WTC11 (cell line): Measurements from ENCODE around the gene SOWAHA. TPM values are rescaled to one million over a fixed set of nuclear protein-coding genes. Genes with fewer than 3 reads are reported as not detected.

Experiments used
- ATAC-seq: fragments of 200-7000 bp; cut with Tn5 transposase; 2 replicates; pipeline ENCODE4 v1.10.0; 2021; ENCODE audit warnings: mild to moderate bottlenecking, moderate library complexity
- CTCF ChIA-PET: fragments of 300-600 bp; sonication (Branson Sonifier 250); formaldehyde crosslinking; loops from one replicate; lab custom pipeline; 2021; ENCODE audit warnings: antibody characterized with exemption; lab: Charles Lee
- POLR2A ChIA-PET: fragments of 350-600 bp; sonication (Branson Sonifier 250); formaldehyde crosslinking; loops from one replicate; lab custom pipeline; 2021; ENCODE audit warnings: antibody characterized with exemption; lab: Charles Lee
- DNase-seq: peaks from one replicate; pipeline ENCODE4 v3.0.0; 2021; ENCODE audit warnings: low spot score
- H3K27ac Mint-ChIP-seq: 2 replicates; pipeline ENCODE4 v1.8.0; 2021; ENCODE audit warnings: mixed read lengths
- H3K27me3 Mint-ChIP-seq: 2 replicates; pipeline ENCODE4 v1.8.0; 2021; ENCODE audit warnings: low read depth, mild to moderate bottlenecking, moderate library complexity, mixed read lengths
- H3K36me3 Mint-ChIP-seq: 2 replicates; pipeline ENCODE4 v1.8.0; 2021; ENCODE audit warnings: mixed read lengths
- H3K4me1 Mint-ChIP-seq: 2 replicates; pipeline ENCODE4 v1.8.0; 2022; ENCODE audit warnings: mixed read lengths
- H3K4me3 Mint-ChIP-seq: 2 replicates; pipeline ENCODE4 v1.8.0; 2021; ENCODE audit warnings: mild to moderate bottlenecking, moderate library complexity, mixed read lengths
- H3K9me3 Mint-ChIP-seq: 2 replicates; pipeline ENCODE4 v1.8.0; 2021; ENCODE audit warnings: mixed read lengths
- ATF1 ChIP-seq: sonication (generic); formaldehyde crosslinking; IDR thresholded peaks from 2 replicates; pipeline ENCODE4 v1.8.1; 2023; ENCODE audit warnings: mild to moderate bottlenecking, moderate library complexity, missing genetic modification reagents
- ESRRA ChIP-seq: sonication (generic); formaldehyde crosslinking; IDR thresholded peaks from 2 replicates; pipeline ENCODE4 v1.8.1; 2022; ENCODE audit warnings: mild to moderate bottlenecking, missing genetic modification reagents, borderline replicate concordance
- FOXK1 ChIP-seq: sonication (generic); formaldehyde crosslinking; IDR thresholded peaks from 2 replicates; pipeline ENCODE4 v1.8.0; 2022; ENCODE audit warnings: mild to moderate bottlenecking, moderate library complexity, missing genetic modification reagents
- GABPB1 ChIP-seq: sonication (generic); formaldehyde crosslinking; IDR thresholded peaks from 2 replicates; pipeline ENCODE4 v1.8.1; 2023; ENCODE audit warnings: mild to moderate bottlenecking, missing genetic modification reagents
- JUN ChIP-seq: sonication (generic); formaldehyde crosslinking; IDR thresholded peaks from 2 replicates; pipeline ENCODE4 v1.8.0; 2023; ENCODE audit warnings: mild to moderate bottlenecking, missing genetic modification reagents
- MAX ChIP-seq: sonication (generic); formaldehyde crosslinking; IDR thresholded peaks from 2 replicates; pipeline ENCODE4 v1.8.0; 2022; ENCODE audit warnings: mild to moderate bottlenecking, missing genetic modification reagents
- NR3C1 ChIP-seq: sonication (generic); formaldehyde crosslinking; conservative IDR thresholded peaks from 2 replicates; pipeline ENCODE4 v1.8.1; 2023; ENCODE audit warnings: low read depth, mild to moderate bottlenecking, missing genetic modification reagents
- OVOL2 ChIP-seq: fragments of 250-450 bp; sonication (Bioruptor Pico); IDR thresholded peaks from 2 replicates; pipeline ENCODE4 v1.9.0; 2021; ENCODE audit warnings: mild to moderate bottlenecking, borderline replicate concordance
- PRRX2 ChIP-seq: fragments of 250-450 bp; sonication (Bioruptor Pico); IDR thresholded peaks from 2 replicates; pipeline ENCODE4 v1.8.0; 2021; ENCODE audit warnings: mild to moderate bottlenecking
- USF2 ChIP-seq: sonication (generic); formaldehyde crosslinking; IDR thresholded peaks from 2 replicates; pipeline ENCODE4 v1.8.1; 2023; ENCODE audit warnings: mild to moderate bottlenecking, missing genetic modification reagents, moderate library complexity
- ZNF138 ChIP-seq: sonication (generic); formaldehyde crosslinking; conservative IDR thresholded peaks from 2 replicates; pipeline ENCODE4 v1.8.1; 2022; ENCODE audit warnings: mild to moderate bottlenecking, moderate library complexity, missing genetic modification reagents
- total RNA-seq: library from RNA; stranded (reverse); gene quantifications from 3 replicates; pipeline ENCODE4 v1.2.3, GENCODE V29; 2021
- TF ChIP-seq, protein P1 (sequence below): sonication (generic); formaldehyde crosslinking; IDR thresholded peaks from 2 replicates; pipeline ENCODE4 v1.8.1; 2023; ENCODE audit warnings: mild to moderate bottlenecking, missing genetic modification reagents, borderline replicate concordance
- TF ChIP-seq, protein P2 (sequence below): fragments of 250-450 bp; sonication (Bioruptor Pico); IDR thresholded peaks from 2 replicates; pipeline ENCODE4 v2.1.2; 2022; ENCODE audit warnings: mild to moderate bottlenecking, moderate library complexity
- TF ChIP-seq, protein P3 (sequence below): sonication (generic); formaldehyde crosslinking; IDR thresholded peaks from 2 replicates; pipeline ENCODE4 v1.8.1; 2022; ENCODE audit warnings: mild to moderate bottlenecking, missing genetic modification reagents, moderate library complexity, borderline replicate concordance
- TF ChIP-seq, protein P4 (sequence below): sonication (generic); formaldehyde crosslinking; IDR thresholded peaks from 2 replicates; pipeline ENCODE4 v1.8.1; 2022; ENCODE audit warnings: missing genetic modification reagents, borderline replicate concordance

Gene SOWAHA
- total RNA-seq, 1 experiment from 2014 or later, result 0.11 TPM

DNA sequence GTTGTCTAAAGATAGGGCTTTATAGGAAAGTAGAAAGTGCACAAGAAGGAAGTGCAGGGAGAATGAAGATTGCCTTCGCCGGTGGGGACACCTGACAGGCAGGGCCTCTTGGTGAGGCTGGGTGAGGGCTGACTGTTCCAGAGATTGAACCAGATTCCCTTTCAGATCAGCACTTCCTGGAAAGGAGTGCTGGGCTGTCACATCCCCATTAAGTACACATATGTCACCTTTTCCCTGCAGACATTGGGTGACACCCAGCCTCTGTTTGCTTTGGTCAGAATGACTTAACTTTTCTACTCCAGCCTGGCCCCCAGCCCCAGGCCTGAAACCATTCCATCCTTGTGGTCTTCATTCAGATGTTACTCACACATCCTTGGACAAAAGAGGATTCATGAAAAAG is 24.8 kb downstream of the SOWAHA start:
- Mint-ChIP-seq H3K9me3 (no peaks in the 10 kb centered on the region), H3K4me1 (no peaks in the 10 kb centered on the region), H3K27ac (no peak overlapping the region), H3K36me3 (no peaks in the 10 kb centered on the region), H3K4me3 (no peak overlapping the region), H3K27me3 (peaks cover 10% of the 10 kb centered on the region)
- ChIA-PET POLR2A (no interaction called here), CTCF (no interaction called here)
- DNase-seq (no peak), ATAC-seq (no peak)
- no peak for TF ChIP-seq OVOL2 (CRISPR knock-in tag)
- TF ChIP-seq GABPB1 (CRISPR knock-in tag), result peak; percentile 59; the same call in 1 of the 2 replicates

DNA sequence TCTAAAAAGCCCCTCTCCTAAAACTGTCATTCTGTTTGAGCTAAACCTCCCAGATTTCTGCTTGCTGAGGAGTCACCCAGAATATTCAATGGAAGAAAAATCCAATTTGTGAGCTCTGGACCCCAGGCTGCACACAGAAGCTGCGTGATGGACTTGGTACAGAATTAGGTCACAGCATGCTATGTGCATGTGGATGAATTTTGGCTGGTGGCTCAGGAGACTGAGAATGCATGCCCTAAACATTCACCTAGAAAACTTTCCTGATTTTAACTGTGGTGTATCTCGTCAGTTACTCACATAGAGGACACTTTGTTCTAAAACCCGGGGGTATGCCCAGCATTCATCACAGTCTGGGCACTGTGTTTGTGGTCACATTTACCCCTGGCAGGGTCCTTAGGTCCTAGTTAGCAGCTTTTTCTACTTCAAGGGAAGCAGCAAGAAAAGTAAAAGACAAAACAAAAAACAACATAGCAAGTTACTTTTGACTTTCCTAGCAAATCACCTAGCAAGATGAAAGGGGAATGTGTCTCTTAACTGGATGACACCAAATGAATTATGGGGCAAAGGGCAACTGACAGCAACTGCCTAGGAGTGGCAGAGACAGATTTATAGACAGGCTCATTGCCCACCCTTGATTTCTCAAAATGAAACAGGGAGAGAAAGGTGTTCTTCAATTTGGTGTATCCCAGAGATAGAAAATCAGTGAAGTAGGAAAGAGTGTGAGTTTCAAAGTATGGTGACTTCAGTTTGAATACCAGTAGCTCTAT is 25.6 kb downstream of the SOWAHA start:
- DNase-seq (no peak), ATAC-seq (no peak)
- no peaks in the 10 kb centered on the region for H3K9me3 Mint-ChIP-seq
- no peak overlapping the region for H3K27ac Mint-ChIP-seq
- H3K36me3 Mint-ChIP-seq, result no peaks in the 10 kb centered on the region
- ChIA-PET CTCF (interaction anchor here (0.6 kb wide), 1 partner anchor 54 kb away, joined by 7 read pairs; no protein-coding TSS in a partner anchor), POLR2A (no interaction called here)
- no peaks in the 10 kb centered on the region for H3K4me1 Mint-ChIP-seq
- no peak overlapping the region for H3K4me3 Mint-ChIP-seq
- TF ChIP-seq USF2 (no peak), ESRRA (CRISPR knock-in tag) (no peak), PRRX2 (CRISPR knock-in tag) (no peak), JUN (CRISPR knock-in tag) (no peak), MAX (no peak), ZNF138 (CRISPR knock-in tag) (no peak), OVOL2 (CRISPR knock-in tag) (no peak), FOXK1 (no peak), NR3C1 (CRISPR knock-in tag) (no peak), ATF1 (CRISPR knock-in tag) (no peak)
- TF ChIP-seq, protein P1, sequence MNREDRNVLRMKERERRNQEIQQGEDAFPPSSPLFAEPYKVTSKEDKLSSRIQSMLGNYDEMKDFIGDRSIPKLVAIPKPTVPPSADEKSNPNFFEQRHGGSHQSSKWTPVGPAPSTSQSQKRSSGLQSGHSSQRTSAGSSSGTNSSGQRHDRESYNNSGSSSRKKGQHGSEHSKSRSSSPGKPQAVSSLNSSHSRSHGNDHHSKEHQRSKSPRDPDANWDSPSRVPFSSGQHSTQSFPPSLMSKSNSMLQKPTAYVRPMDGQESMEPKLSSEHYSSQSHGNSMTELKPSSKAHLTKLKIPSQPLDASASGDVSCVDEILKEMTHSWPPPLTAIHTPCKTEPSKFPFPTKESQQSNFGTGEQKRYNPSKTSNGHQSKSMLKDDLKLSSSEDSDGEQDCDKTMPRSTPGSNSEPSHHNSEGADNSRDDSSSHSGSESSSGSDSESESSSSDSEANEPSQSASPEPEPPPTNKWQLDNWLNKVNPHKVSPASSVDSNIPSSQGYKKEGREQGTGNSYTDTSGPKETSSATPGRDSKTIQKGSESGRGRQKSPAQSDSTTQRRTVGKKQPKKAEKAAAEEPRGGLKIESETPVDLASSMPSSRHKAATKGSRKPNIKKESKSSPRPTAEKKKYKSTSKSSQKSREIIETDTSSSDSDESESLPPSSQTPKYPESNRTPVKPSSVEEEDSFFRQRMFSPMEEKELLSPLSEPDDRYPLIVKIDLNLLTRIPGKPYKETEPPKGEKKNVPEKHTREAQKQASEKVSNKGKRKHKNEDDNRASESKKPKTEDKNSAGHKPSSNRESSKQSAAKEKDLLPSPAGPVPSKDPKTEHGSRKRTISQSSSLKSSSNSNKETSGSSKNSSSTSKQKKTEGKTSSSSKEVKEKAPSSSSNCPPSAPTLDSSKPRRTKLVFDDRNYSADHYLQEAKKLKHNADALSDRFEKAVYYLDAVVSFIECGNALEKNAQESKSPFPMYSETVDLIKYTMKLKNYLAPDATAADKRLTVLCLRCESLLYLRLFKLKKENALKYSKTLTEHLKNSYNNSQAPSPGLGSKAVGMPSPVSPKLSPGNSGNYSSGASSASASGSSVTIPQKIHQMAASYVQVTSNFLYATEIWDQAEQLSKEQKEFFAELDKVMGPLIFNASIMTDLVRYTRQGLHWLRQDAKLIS, result no peak
- TF ChIP-seq, protein P2, sequence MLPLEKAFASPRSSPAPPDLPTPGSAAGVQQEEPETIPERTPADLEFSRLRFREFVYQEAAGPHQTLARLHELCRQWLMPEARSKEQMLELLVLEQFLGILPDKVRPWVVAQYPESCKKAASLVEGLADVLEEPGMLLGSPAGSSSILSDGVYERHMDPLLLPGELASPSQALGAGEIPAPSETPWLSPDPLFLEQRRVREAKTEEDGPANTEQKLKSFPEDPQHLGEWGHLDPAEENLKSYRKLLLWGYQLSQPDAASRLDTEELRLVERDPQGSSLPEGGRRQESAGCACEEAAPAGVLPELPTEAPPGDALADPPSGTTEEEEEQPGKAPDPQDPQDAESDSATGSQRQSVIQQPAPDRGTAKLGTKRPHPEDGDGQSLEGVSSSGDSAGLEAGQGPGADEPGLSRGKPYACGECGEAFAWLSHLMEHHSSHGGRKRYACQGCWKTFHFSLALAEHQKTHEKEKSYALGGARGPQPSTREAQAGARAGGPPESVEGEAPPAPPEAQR, result no peak
- TF ChIP-seq, protein P3, sequence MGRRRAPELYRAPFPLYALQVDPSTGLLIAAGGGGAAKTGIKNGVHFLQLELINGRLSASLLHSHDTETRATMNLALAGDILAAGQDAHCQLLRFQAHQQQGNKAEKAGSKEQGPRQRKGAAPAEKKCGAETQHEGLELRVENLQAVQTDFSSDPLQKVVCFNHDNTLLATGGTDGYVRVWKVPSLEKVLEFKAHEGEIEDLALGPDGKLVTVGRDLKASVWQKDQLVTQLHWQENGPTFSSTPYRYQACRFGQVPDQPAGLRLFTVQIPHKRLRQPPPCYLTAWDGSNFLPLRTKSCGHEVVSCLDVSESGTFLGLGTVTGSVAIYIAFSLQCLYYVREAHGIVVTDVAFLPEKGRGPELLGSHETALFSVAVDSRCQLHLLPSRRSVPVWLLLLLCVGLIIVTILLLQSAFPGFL (CRISPR knock-in tag), result no peak
- TF ChIP-seq, protein P4, sequence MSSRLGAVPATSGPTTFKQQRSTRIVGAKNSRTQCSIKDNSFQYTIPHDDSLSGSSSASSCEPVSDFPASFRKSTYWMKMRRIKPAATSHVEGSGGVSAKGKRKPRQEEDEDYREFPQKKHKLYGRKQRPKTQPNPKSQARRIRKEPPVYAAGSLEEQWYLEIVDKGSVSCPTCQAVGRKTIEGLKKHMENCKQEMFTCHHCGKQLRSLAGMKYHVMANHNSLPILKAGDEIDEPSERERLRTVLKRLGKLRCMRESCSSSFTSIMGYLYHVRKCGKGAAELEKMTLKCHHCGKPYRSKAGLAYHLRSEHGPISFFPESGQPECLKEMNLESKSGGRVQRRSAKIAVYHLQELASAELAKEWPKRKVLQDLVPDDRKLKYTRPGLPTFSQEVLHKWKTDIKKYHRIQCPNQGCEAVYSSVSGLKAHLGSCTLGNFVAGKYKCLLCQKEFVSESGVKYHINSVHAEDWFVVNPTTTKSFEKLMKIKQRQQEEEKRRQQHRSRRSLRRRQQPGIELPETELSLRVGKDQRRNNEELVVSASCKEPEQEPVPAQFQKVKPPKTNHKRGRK (CRISPR knock-in tag), result no peak
- peaks cover 3% of the 10 kb centered on the region; the same call in 1 of the 2 replicates for H3K27me3 Mint-ChIP-seq
